Measurements from ENCODE around the gene KCNG2. TPM values are rescaled to one million over a fixed set of nuclear protein-coding genes. Genes with fewer than 3 reads are reported as not detected.

KCNG2 gene
- total and polyA plus RNA-seq, 10 of the 15 experiments (the other 5 are each of a cell fraction or from before 2014, with no cell fraction given): 0.20 to 0.23 TPM; not detected in 8

- DNase-seq (ENCODE audit: low read depth, low spot score): no peak
- SMC1A ChIA-PET (ENCODE audit: uncharacterized antibody, unreplicated experiment): no interaction called here
- no peaks in the 10 kb centered on the region for H3K36me3 ChIP-seq (ENCODE audit: control insufficient read depth in 2 of 2, insufficient read depth in 2 of 2, low read length in 1 of 2)
Measured at GRCh38 chr18:79778291-79778791, 19.4 kb upstream of the KCNG2 start.

GRCh38 chr18:79779021-79779699 is 18.6 kb upstream of the KCNG2 start:
- no peaks in the 10 kb centered on the region for H3K4me1 ChIP-seq (ENCODE audit: control insufficient read depth, insufficient read depth, low read length)
- H3K9me3 ChIP-seq (replicated peaks; ENCODE audit: control insufficient read depth, insufficient read depth, low read length): no peaks in the 10 kb centered on the region
- SMC1A ChIA-PET (ENCODE audit: uncharacterized antibody, unreplicated experiment): no interaction called here
- H3K4me3 ChIP-seq: no peak overlapping the region
- no TSS peak for BruUV-seq (replicated peaks)
- no peaks in the 10 kb centered on the region for H3K79me2 ChIP-seq (ENCODE audit: control insufficient read depth, insufficient read depth, low read length)
- 40% methylated on average over 29 of the region's 29 CpGs for WGBS (ENCODE audit: insufficient coverage, insufficient replicate concordance, low lambda C conversion rate, missing lambda C conversion rate)
- DNase-seq (ENCODE audit: low read depth, low spot score) (no peak), ATAC-seq (no peak), FAIRE-seq (no peak)
- H3K9ac ChIP-seq (ENCODE audit: control insufficient read depth, insufficient read depth, low read length): no peak overlapping the region
- H3K27ac ChIP-seq (ENCODE audit: control insufficient read depth, insufficient read depth): no peak overlapping the region
- CTCF ChIA-PET: no interaction called here
- H2AFZ ChIP-seq (ENCODE audit: control insufficient read depth, low read depth, low read length): no peak overlapping the region
- no peaks in the 10 kb centered on the region for H3K27me3 ChIP-seq (replicated peaks in 1 of 2; ENCODE audit: control insufficient read depth in 2 of 2, insufficient read depth in 2 of 2, low read length in 1 of 2)
- RAD21 ChIA-PET (ENCODE audit: unreplicated experiment): no interaction called here
- POLR2A ChIA-PET: no interaction called here
- TF ChIP-seq PKNOX1 (IDR thresholded peaks at IDR 0.05) (no peak), JUNB (IDR thresholded peaks at IDR 0.05) (no peak), EP300 (IDR thresholded peaks at IDR 0.05; ENCODE audit: borderline replicate concordance in 1 of 2, control insufficient read depth in 1 of 2, low read depth in 2 of 2, low read length in 2 of 2) (no peak), NKRF (conservative IDR thresholded peaks at IDR 0.05) (no peak), BCL11A (IDR thresholded peaks at IDR 0.05; ENCODE audit: low read depth, low read length) (no peak), REST (IDR thresholded peaks at IDR 0.05; ENCODE audit: low read depth, low read length) (no peak), CBX3 (IDR thresholded peaks at IDR 0.05; ENCODE audit: borderline replicate concordance, low read depth) (no peak)
- no peak overlapping the region for H3K4me2 ChIP-seq (ENCODE audit: control insufficient read depth, insufficient read depth)
- intact Hi-C loops (cut with micrococcal nuclease; ENCODE audit: unreplicated experiment) (no loop called here), in situ Hi-C loops (cut with MboI) (no loop called here)
- H3K36me3 ChIP-seq (ENCODE audit: control insufficient read depth in 2 of 2, insufficient read depth in 2 of 2, low read length in 1 of 2): no peaks in the 10 kb centered on the region
- no peaks in the 10 kb centered on the region for H4K20me1 ChIP-seq (ENCODE audit: control insufficient read depth, insufficient read depth)

More at GRCh38 chr18:79778291-79778791, 19.4 kb upstream of the KCNG2 start:
- no peak overlapping the region for H3K4me2 ChIP-seq (ENCODE audit: control insufficient read depth, insufficient read depth)
- ATAC-seq (no peak), FAIRE-seq (no peak)
- TF ChIP-seq YY1 (IDR thresholded peaks at IDR 0.05; ENCODE audit: low read depth, low read length): no peak
- no peak for TF ChIP-seq STAT3 (IDR thresholded peaks at IDR 0.05; ENCODE audit: low read depth, low read length)
- intact Hi-C loops (cut with micrococcal nuclease; ENCODE audit: unreplicated experiment): no loop called here
- H3K9ac ChIP-seq (ENCODE audit: control insufficient read depth, insufficient read depth, low read length): no peak overlapping the region
- CTCF ChIA-PET: no interaction called here
- 60% methylated on average over 26 of the region's 26 CpGs for WGBS (ENCODE audit: insufficient coverage, insufficient replicate concordance, low lambda C conversion rate, missing lambda C conversion rate)
- no peak overlapping the region for H2AFZ ChIP-seq (ENCODE audit: control insufficient read depth, low read depth, low read length)
- no TSS peak for BruUV-seq (replicated peaks)
- H3K4me3 ChIP-seq: no peak overlapping the region
- H4K20me1 ChIP-seq (ENCODE audit: control insufficient read depth, insufficient read depth): no peaks in the 10 kb centered on the region
- in situ Hi-C loops (cut with MboI): no loop called here
- no peaks in the 10 kb centered on the region for H3K27me3 ChIP-seq (replicated peaks in 1 of 2; ENCODE audit: control insufficient read depth in 2 of 2, insufficient read depth in 2 of 2, low read length in 1 of 2)
- RAD21 ChIA-PET (ENCODE audit: unreplicated experiment): no interaction called here
- POLR2A ChIA-PET: no interaction called here
- H3K4me1 ChIP-seq (ENCODE audit: control insufficient read depth, insufficient read depth, low read length): no peaks in the 10 kb centered on the region
- no peaks in the 10 kb centered on the region for H3K9me3 ChIP-seq (replicated peaks; ENCODE audit: control insufficient read depth, insufficient read depth, low read length)
- H3K79me2 ChIP-seq (ENCODE audit: control insufficient read depth, insufficient read depth, low read length): no peaks in the 10 kb centered on the region
- no peak overlapping the region for H3K27ac ChIP-seq (ENCODE audit: control insufficient read depth, insufficient read depth)

Measured in GM12878 (cell line).